MM.1S (cell line): ENCODE measurements around the gene PSME3.

Experiments
- DNase-seq: peaks from one replicate; pipeline ENCODE4 v3.0.0-alpha.2; 2015
- H2AFZ ChIP-seq: fragments of 300-600 bp; sonication (generic); 2 replicates; pipeline ENCODE4 v1.6.0; 2016; ENCODE audit warnings: antibody characterized with exemption, low read length
- H3F3A ChIP-seq: fragments of 300-600 bp; sonication (generic); 2 replicates; pipeline ENCODE4 v1.6.1; 2016; ENCODE audit warnings: mild to moderate bottlenecking, antibody characterized with exemption, low read length, moderate library complexity, mixed read lengths; ENCODE audit not compliant: insufficient read depth
- H3K27ac ChIP-seq: fragments of 300-600 bp; sonication (generic); 2 replicates; pipeline ENCODE4 v1.5.1; 2016; ENCODE audit warnings: mild to moderate bottlenecking, low read length
- H3K27me3 ChIP-seq: fragments of 300-600 bp; sonication (generic); replicated peaks from 2 replicates; pipeline ENCODE4 v1.6.0; 2016; ENCODE audit warnings: low read length; ENCODE audit not compliant: insufficient read depth
- H3K36me3 ChIP-seq: fragments of 300-600 bp; sonication (generic); replicated peaks from 2 replicates; pipeline ENCODE4 v1.6.1; 2016; ENCODE audit warnings: mild to moderate bottlenecking, low read length, mixed read lengths; ENCODE audit not compliant: insufficient read depth
- H3K4me1 ChIP-seq: fragments of 300-600 bp; sonication (generic); 2 replicates; pipeline ENCODE4 v1.6.1; 2016; ENCODE audit warnings: low read length, mixed read lengths
- H3K4me2 ChIP-seq: fragments of 300-600 bp; sonication (generic); 2 replicates; pipeline ENCODE4 v1.6.0; 2016; ENCODE audit warnings: low read depth, low read length
- H3K4me3 ChIP-seq: fragments of 300-600 bp; sonication (generic); 2 replicates; pipeline ENCODE4 v1.5.1; 2016; ENCODE audit warnings: low read length, mixed read lengths
- H3K79me2 ChIP-seq: fragments of 300-600 bp; sonication (generic); 2 replicates; pipeline ENCODE4 v1.6.1; 2016; ENCODE audit warnings: mixed run types, low read length, mixed read lengths
- H3K9ac ChIP-seq: fragments of 300-600 bp; sonication (generic); 2 replicates; pipeline ENCODE4 v1.6.1; 2016; ENCODE audit warnings: low read length, mixed read lengths
- H3K9me2 ChIP-seq: fragments of 300-600 bp; sonication (generic); replicated peaks from 2 replicates; pipeline ENCODE4 v1.6.1; 2016; ENCODE audit warnings: mild to moderate bottlenecking, low read length, mixed read lengths; ENCODE audit not compliant: insufficient read depth
- H3K9me3 ChIP-seq: fragments of 300-600 bp; sonication (generic); replicated peaks from 2 replicates; pipeline ENCODE4 v1.6.1; 2016; ENCODE audit warnings: mild to moderate bottlenecking, low read length, mixed read lengths; ENCODE audit not compliant: insufficient read depth
- H4K20me1 ChIP-seq: fragments of 300-600 bp; sonication (generic); 2 replicates; pipeline ENCODE4 v1.6.1; 2016; ENCODE audit warnings: mild to moderate bottlenecking, low read length, moderate library complexity, mixed read lengths; ENCODE audit not compliant: insufficient read depth
- CTCF ChIP-seq: fragments of 300-600 bp; sonication (generic); IDR thresholded peaks from 2 replicates; pipeline ENCODE4 v1.5.1; 2016; ENCODE audit warnings: antibody characterized with exemption, low read length, mixed read lengths
- EZH2 ChIP-seq: fragments of 300-600 bp; sonication (generic); optimal IDR thresholded peaks from 2 replicates; pipeline ENCODE3; 2017; ENCODE audit warnings: low read depth, mild to moderate bottlenecking, antibody characterized with exemption, low read length, mixed read lengths
- EZH2phosphoT487 ChIP-seq: fragments of 300-600 bp; sonication (generic); IDR thresholded peaks from 2 replicates; pipeline ENCODE4 v1.6.1; 2018; ENCODE audit warnings: antibody characterized with exemption, low read length

The PSME3 gene

GRCh38 chr17:42798383-42799380 lies 34.5 kb upstream of the PSME3 start, which contains the start of the genes CNTD1 and COA3:
Gene CNTD1, plus strand, starts transcription at chr17:42798861. Its CDS starts 207 bp downstream, at chr17:42799068.
Gene COA3, minus strand, starts transcription at chr17:42798704. Its CDS starts 23 bp downstream, at chr17:42798681.
- DNase-seq, result peak; percentile 85
- H2AFZ ChIP-seq, result peak within 1 kb of the TSS; percentile 89
- peak within 1 kb of the TSS; percentile 79 for H3K4me3 ChIP-seq
- H3K79me2 ChIP-seq, result peaks cover 17% of the 10 kb centered on the region
- TF ChIP-seq EZH2 (no peak), CTCF (no peak)
- peak within 1 kb of the TSS; percentile 69 for H3K9ac ChIP-seq
- no peaks in the 10 kb centered on the region for H3K36me3 ChIP-seq
- H3K4me2 ChIP-seq, result peak within 1 kb of the TSS; percentile 79
- H3K27me3 ChIP-seq, result no peaks in the 10 kb centered on the region
- no peak within 1 kb of the TSS for H3K27ac ChIP-seq
- H3K4me1 ChIP-seq, result peaks cover 8% of the 10 kb centered on the region; the same call in 1 of the 2 replicates
- no peaks in the 10 kb centered on the region for H4K20me1 ChIP-seq
- H3K9me2 ChIP-seq, result no peaks in the 10 kb centered on the region
- H3K9me3 ChIP-seq, result no peaks in the 10 kb centered on the region
- no peaks in the 10 kb centered on the region for H3F3A ChIP-seq

GRCh38 chr17:42803074-42803883 lies 29.9 kb upstream of the PSME3 start:
- H3K9me3 ChIP-seq, result no peaks in the 10 kb centered on the region
- no peaks in the 10 kb centered on the region for H3K9me2 ChIP-seq
- H2AFZ ChIP-seq, result no peak overlapping the region
- no peak overlapping the region for H3K4me2 ChIP-seq
- no peak for TF ChIP-seq EZH2
- TF ChIP-seq EZH2phosphoT487, result no peak
- no peak for TF ChIP-seq CTCF
- peaks cover 3% of the 10 kb centered on the region for H3K79me2 ChIP-seq
- no peak overlapping the region for H3K27ac ChIP-seq
- H3K4me3 ChIP-seq, result no peak overlapping the region
- H3F3A ChIP-seq, result no peaks in the 10 kb centered on the region
- no peak overlapping the region for H3K9ac ChIP-seq
- H3K36me3 ChIP-seq, result no peaks in the 10 kb centered on the region
- no peaks in the 10 kb centered on the region for H4K20me1 ChIP-seq
- H3K4me1 ChIP-seq, result no peaks in the 10 kb centered on the region
- H3K27me3 ChIP-seq, result no peaks in the 10 kb centered on the region
- DNase-seq, result no peak

GRCh38 chr17:42804918-42805367 lies 28.3 kb upstream of the PSME3 start:
- no peaks in the 10 kb centered on the region for H3K27me3 ChIP-seq
- H2AFZ ChIP-seq, result no peak overlapping the region
- H3K79me2 ChIP-seq, result no peaks in the 10 kb centered on the region
- TF ChIP-seq CTCF (no peak), EZH2phosphoT487 (no peak), EZH2 (no peak)
- H3K4me3 ChIP-seq, result no peak overlapping the region
- no peaks in the 10 kb centered on the region for H3K9me2 ChIP-seq
- no peak for DNase-seq
- no peaks in the 10 kb centered on the region for H3K4me1 ChIP-seq
- H3K9ac ChIP-seq, result no peak overlapping the region
- H3K9me3 ChIP-seq, result no peaks in the 10 kb centered on the region
- H4K20me1 ChIP-seq, result no peaks in the 10 kb centered on the region
- H3F3A ChIP-seq, result no peaks in the 10 kb centered on the region
- no peak overlapping the region for H3K27ac ChIP-seq
- H3K36me3 ChIP-seq, result no peaks in the 10 kb centered on the region
- H3K4me2 ChIP-seq, result no peak overlapping the region
